KOPT-K1 (cell line): ENCODE results near the gene MICU1.
"Not testable (repeated sequence)": the region's sequence is repeated elsewhere in the genome, so short reads cannot be mapped to it uniquely, and the experiment has no call there.

ENCODE experiments used
- H3K27ac ChIP-seq: fragments of 200-600 bp; sonication (generic); 2 replicates; pipeline ENCODE4 v1.5.1; 2016; ENCODE audit warnings: antibody characterized with exemption, mild to moderate bottlenecking, low read depth, low read length; ENCODE audit not compliant: poor library complexity, severe bottlenecking
- H3K36me3 ChIP-seq: fragments of 200-600 bp; sonication (generic); 2 replicates; pipeline ENCODE4 v1.5.1; 2017; ENCODE audit warnings: antibody characterized with exemption, mild to moderate bottlenecking, low read length, moderate library complexity; ENCODE audit not compliant: insufficient read depth
- H3K9me3 ChIP-seq: fragments of 200-600 bp; sonication (generic); 2 replicates; pipeline ENCODE4 v1.5.1; 2017; ENCODE audit warnings: antibody characterized with exemption, low read length, mild to moderate bottlenecking; ENCODE audit not compliant: insufficient read depth, poor library complexity, severe bottlenecking

The MICU1 gene

GRCh38 chr10:72395581-72395980 lies 230.3 kb downstream of the MICU1 start:
- H3K27ac ChIP-seq, H3K36me3 ChIP-seq, H3K9me3 ChIP-seq: not testable (repeated sequence)

- no peaks in the 10 kb centered on the region for H3K36me3 ChIP-seq
- H3K27ac ChIP-seq, result no peak overlapping the region
- H3K9me3 ChIP-seq, result no peaks in the 10 kb centered on the region
Measured at GRCh38 chr10:72392571-72392970, 233.3 kb downstream of the MICU1 start.

- no peak overlapping the region for H3K27ac ChIP-seq
- H3K9me3 ChIP-seq, result no peaks in the 10 kb centered on the region
- H3K36me3 ChIP-seq, result no peaks in the 10 kb centered on the region
Measured at GRCh38 chr10:72390764-72391163, 235.1 kb downstream of the MICU1 start.

GRCh38 chr10:72389716-72390115 lies 236.2 kb downstream of the MICU1 start:
- Histone ChIP-seq H3K36me3 (no peaks in the 10 kb centered on the region), H3K9me3 (no peaks in the 10 kb centered on the region), H3K27ac (no peak overlapping the region)

- Histone ChIP-seq H3K9me3 (no peaks in the 10 kb centered on the region), H3K27ac (no peak overlapping the region), H3K36me3 (no peaks in the 10 kb centered on the region)
Measured at GRCh38 chr10:72389014-72389413, 236.9 kb downstream of the MICU1 start.

- Histone ChIP-seq H3K36me3 (no peaks in the 10 kb centered on the region), H3K27ac (no peak overlapping the region), H3K9me3 (no peaks in the 10 kb centered on the region)
Measured at GRCh38 chr10:72388062-72388461, 237.8 kb downstream of the MICU1 start.

GRCh38 chr10:72386916-72387586 lies 238.8 kb downstream of the MICU1 start:
- Histone ChIP-seq H3K36me3 (no peaks in the 10 kb centered on the region), H3K27ac (no peak overlapping the region), H3K9me3 (no peaks in the 10 kb centered on the region)

- no peak overlapping the region for H3K27ac ChIP-seq
- no peaks in the 10 kb centered on the region for H3K36me3 ChIP-seq
- no peaks in the 10 kb centered on the region for H3K9me3 ChIP-seq
Measured at GRCh38 chr10:72385724-72386123, 240.2 kb downstream of the MICU1 start.

GRCh38 chr10:72384982-72385381 lies 240.9 kb downstream of the MICU1 start:
- not testable (repeated sequence) for H3K9me3 ChIP-seq, H3K27ac ChIP-seq, H3K36me3 ChIP-seq

- H3K36me3 ChIP-seq, result no peaks in the 10 kb centered on the region
- no peaks in the 10 kb centered on the region for H3K9me3 ChIP-seq
- no peak overlapping the region for H3K27ac ChIP-seq
Measured at GRCh38 chr10:72379776-72380175, 246.1 kb downstream of the MICU1 start.

- Histone ChIP-seq H3K9me3 (no peaks in the 10 kb centered on the region), H3K27ac (no peak overlapping the region), H3K36me3 (no peaks in the 10 kb centered on the region)
Measured at GRCh38 chr10:72379062-72379461, 246.8 kb downstream of the MICU1 start.

- Histone ChIP-seq H3K36me3 (no peaks in the 10 kb centered on the region), H3K27ac (no peak overlapping the region), H3K9me3 (no peaks in the 10 kb centered on the region)
Measured at GRCh38 chr10:72375585-72375984, 250.3 kb downstream of the MICU1 start.

- no peak overlapping the region for H3K27ac ChIP-seq
- H3K9me3 ChIP-seq, result no peaks in the 10 kb centered on the region
- H3K36me3 ChIP-seq, result no peaks in the 10 kb centered on the region
Measured at GRCh38 chr10:72375173-72375572, 250.7 kb downstream of the MICU1 start.

GRCh38 chr10:72370201-72370722 lies 255.6 kb downstream of the MICU1 start:
- H3K36me3 ChIP-seq, result peaks cover 7% of the 10 kb centered on the region; the same call in 1 of the 2 replicates
- no peaks in the 10 kb centered on the region for H3K9me3 ChIP-seq
- H3K27ac ChIP-seq, result no peak overlapping the region

- Histone ChIP-seq H3K9me3 (no peaks in the 10 kb centered on the region), H3K36me3 (peaks cover 7% of the 10 kb centered on the region; the same call in 1 of the 2 replicates), H3K27ac (no peak overlapping the region)
Measured at GRCh38 chr10:72367301-72367960, 258.4 kb downstream of the MICU1 start.
